ENCODE results near the gene FANCM. TPM values are rescaled to one million over a fixed set of nuclear protein-coding genes. Genes with fewer than 3 reads are reported as not detected.

FANCM gene
- total RNA-seq, 1 experiment from 2014 or later, result 11.9 TPM

DNA sequence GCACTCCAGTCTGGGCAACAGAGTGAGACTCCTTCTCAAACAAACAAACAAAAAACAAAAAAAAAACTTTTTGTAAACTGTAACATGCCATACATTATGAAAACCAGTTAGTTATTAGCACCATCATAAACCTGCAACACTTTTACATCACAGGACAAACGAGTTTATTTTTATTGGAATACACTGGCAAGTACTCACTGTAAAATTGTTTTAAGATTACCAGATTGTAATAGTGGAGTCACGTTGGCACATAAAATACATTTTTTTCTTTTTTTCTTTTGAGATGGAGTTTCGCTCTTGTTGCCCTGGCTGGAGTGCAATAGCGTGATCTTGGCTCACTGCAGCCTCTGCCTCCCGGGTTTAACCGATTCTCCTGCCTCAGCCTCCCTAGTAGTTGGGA is 17.1 kb upstream of the FANCM start:
- no peaks in the 10 kb centered on the region for H3K27me3 Mint-ChIP-seq (ENCODE audit: low read depth)
- no peak overlapping the region for H3K27ac ChIP-seq (ENCODE audit: insufficient read length, low read depth, low read length)

More for the DNA sequence above, 17.1 kb upstream of the FANCM start:
- H4K8ac ChIP-seq (replicated peaks; ENCODE audit: insufficient read length, low read depth, low read length), result no peak overlapping the region
- H3K56ac ChIP-seq (ENCODE audit: insufficient read length, low read depth, low read length), result no peak overlapping the region
- H3K23me2 ChIP-seq (ENCODE audit: insufficient read length, low read depth, low read length, poor library complexity, severe bottlenecking), result no peaks in the 10 kb centered on the region
- no peaks in the 10 kb centered on the region for H3K9me3 ChIP-seq (ENCODE audit: control insufficient read depth, low read depth, low read length)
- Mint-ChIP-seq H3K4me3 (no peak overlapping the region), H3K27ac (no peak overlapping the region), H3K9me3 (no peaks in the 10 kb centered on the region), H3K4me1 (no peaks in the 10 kb centered on the region), H3K36me3 (ENCODE audit: insufficient read depth in 1 of 3, low read depth in 3 of 3) (peaks cover 29 to 85% (median 84%) of the 10 kb centered on the region in 3 experiments; a peak in 6 of 7 replicates)
- no peak overlapping the region for H2BK12ac ChIP-seq (ENCODE audit: insufficient read length, low read depth, low read length)
- no peaks in the 10 kb centered on the region for H3K79me2 ChIP-seq (ENCODE audit: insufficient read depth, low read length)
- no peak overlapping the region for H2BK5ac ChIP-seq (ENCODE audit: insufficient read length, low read length)
- H3K14ac ChIP-seq (ENCODE audit: insufficient read depth, low read length), result no peak overlapping the region
- no peak overlapping the region for H2BK15ac ChIP-seq (ENCODE audit: low read depth, low read length)
- H2AK5ac ChIP-seq (ENCODE audit: insufficient read length, low read length), result no peak overlapping the region
- no peak overlapping the region for H2AFZ ChIP-seq (ENCODE audit: low read length)
- no peak overlapping the region for H3K9ac ChIP-seq (ENCODE audit: extremely low read depth, insufficient read length, low read length)
- H2BK120ac ChIP-seq (ENCODE audit: low read depth, low read length, poor library complexity, severe bottlenecking), result no peak overlapping the region
- no CpG with 5 or more reads among the region's 6 CpGs for WGBS (ENCODE audit: extremely low coverage, insufficient read length, low lambda C conversion rate)
- DNase-seq, result no peak
- TF ChIP-seq, protein P1, sequence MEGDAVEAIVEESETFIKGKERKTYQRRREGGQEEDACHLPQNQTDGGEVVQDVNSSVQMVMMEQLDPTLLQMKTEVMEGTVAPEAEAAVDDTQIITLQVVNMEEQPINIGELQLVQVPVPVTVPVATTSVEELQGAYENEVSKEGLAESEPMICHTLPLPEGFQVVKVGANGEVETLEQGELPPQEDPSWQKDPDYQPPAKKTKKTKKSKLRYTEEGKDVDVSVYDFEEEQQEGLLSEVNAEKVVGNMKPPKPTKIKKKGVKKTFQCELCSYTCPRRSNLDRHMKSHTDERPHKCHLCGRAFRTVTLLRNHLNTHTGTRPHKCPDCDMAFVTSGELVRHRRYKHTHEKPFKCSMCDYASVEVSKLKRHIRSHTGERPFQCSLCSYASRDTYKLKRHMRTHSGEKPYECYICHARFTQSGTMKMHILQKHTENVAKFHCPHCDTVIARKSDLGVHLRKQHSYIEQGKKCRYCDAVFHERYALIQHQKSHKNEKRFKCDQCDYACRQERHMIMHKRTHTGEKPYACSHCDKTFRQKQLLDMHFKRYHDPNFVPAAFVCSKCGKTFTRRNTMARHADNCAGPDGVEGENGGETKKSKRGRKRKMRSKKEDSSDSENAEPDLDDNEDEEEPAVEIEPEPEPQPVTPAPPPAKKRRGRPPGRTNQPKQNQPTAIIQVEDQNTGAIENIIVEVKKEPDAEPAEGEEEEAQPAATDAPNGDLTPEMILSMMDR (conservative IDR thresholded peaks at IDR 0.05), result no peak
- no peak overlapping the region for H3T11ph ChIP-seq (ENCODE audit: low read length)
- no peaks in the 10 kb centered on the region for H3K27me3 ChIP-seq (ENCODE audit: insufficient read depth, low read length)
- H3K4me2 ChIP-seq (ENCODE audit: insufficient read depth, insufficient read length, low read length), result no peak overlapping the region
- no peak overlapping the region for H3K18ac ChIP-seq (ENCODE audit: insufficient read length, low read depth, low read length)
- no peaks in the 10 kb centered on the region for H4K20me1 ChIP-seq (ENCODE audit: control insufficient read depth, insufficient read depth, insufficient read length)
- H3K4me1 ChIP-seq (ENCODE audit: insufficient read depth, low read length), result no peaks in the 10 kb centered on the region
- no peak overlapping the region for H3K4ac ChIP-seq (ENCODE audit: low read depth, low read length)
- no peak overlapping the region for H3K23ac ChIP-seq (ENCODE audit: insufficient read length, low read depth, low read length)
- no peak overlapping the region for H2BK20ac ChIP-seq (ENCODE audit: low read depth, low read length, poor library complexity, severe bottlenecking)
- H4K91ac ChIP-seq (ENCODE audit: insufficient read length, low read depth, low read length), result no peak overlapping the region
- no peaks in the 10 kb centered on the region for H3K79me1 ChIP-seq (ENCODE audit: insufficient read depth, low read depth, low read length, poor library complexity, severe bottlenecking)
- no peak overlapping the region for H4K5ac ChIP-seq (ENCODE audit: insufficient read length, low read depth, low read length)

All from H9 (cell line).